ENCODE measurements around the gene RCAN2.

The RCAN2 gene

GRCh38 chr6:46454691-46455090 is 36.6 kb downstream of the RCAN2 start:
- TF ChIP-seq, protein P1, sequence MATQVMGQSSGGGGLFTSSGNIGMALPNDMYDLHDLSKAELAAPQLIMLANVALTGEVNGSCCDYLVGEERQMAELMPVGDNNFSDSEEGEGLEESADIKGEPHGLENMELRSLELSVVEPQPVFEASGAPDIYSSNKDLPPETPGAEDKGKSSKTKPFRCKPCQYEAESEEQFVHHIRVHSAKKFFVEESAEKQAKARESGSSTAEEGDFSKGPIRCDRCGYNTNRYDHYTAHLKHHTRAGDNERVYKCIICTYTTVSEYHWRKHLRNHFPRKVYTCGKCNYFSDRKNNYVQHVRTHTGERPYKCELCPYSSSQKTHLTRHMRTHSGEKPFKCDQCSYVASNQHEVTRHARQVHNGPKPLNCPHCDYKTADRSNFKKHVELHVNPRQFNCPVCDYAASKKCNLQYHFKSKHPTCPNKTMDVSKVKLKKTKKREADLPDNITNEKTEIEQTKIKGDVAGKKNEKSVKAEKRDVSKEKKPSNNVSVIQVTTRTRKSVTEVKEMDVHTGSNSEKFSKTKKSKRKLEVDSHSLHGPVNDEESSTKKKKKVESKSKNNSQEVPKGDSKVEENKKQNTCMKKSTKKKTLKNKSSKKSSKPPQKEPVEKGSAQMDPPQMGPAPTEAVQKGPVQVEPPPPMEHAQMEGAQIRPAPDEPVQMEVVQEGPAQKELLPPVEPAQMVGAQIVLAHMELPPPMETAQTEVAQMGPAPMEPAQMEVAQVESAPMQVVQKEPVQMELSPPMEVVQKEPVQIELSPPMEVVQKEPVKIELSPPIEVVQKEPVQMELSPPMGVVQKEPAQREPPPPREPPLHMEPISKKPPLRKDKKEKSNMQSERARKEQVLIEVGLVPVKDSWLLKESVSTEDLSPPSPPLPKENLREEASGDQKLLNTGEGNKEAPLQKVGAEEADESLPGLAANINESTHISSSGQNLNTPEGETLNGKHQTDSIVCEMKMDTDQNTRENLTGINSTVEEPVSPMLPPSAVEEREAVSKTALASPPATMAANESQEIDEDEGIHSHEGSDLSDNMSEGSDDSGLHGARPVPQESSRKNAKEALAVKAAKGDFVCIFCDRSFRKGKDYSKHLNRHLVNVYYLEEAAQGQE (IDR thresholded peaks at IDR 0.05; ENCODE audit: insufficient read depth in 1 of 2, low read depth in 2 of 2, low read length in 2 of 2): no peak
- TF ChIP-seq FOXP2 (optimal IDR thresholded peaks at IDR 0.05; ENCODE audit: borderline replicate concordance, extremely low read depth, extremely low read length, insufficient read depth): no peak
- TF ChIP-seq POLR2AphosphoS5 (IDR thresholded peaks at IDR 0.05; ENCODE audit: low read depth, low read length): no peak
- no peak for TF ChIP-seq SIN3A (IDR thresholded peaks at IDR 0.05; ENCODE audit: borderline replicate concordance, insufficient read depth, low read length)
- TF ChIP-seq TAF1 (IDR thresholded peaks at IDR 0.05; ENCODE audit: borderline replicate concordance, insufficient read depth, low read length): no peak

GRCh38 chr6:46453741-46454316 is 37.4 kb downstream of the RCAN2 start:
- TF ChIP-seq POLR2AphosphoS5 (IDR thresholded peaks at IDR 0.05; ENCODE audit: low read depth, low read length): no peak
- TF ChIP-seq SIN3A (IDR thresholded peaks at IDR 0.05; ENCODE audit: borderline replicate concordance, insufficient read depth, low read length): no peak
- TF ChIP-seq, protein P1 (IDR thresholded peaks at IDR 0.05; ENCODE audit: insufficient read depth in 1 of 2, low read depth in 2 of 2, low read length in 2 of 2): no peak
- TF ChIP-seq FOXP2 (optimal IDR thresholded peaks at IDR 0.05; ENCODE audit: borderline replicate concordance, extremely low read depth, extremely low read length, insufficient read depth): no peak
- no peak for TF ChIP-seq TAF1 (IDR thresholded peaks at IDR 0.05; ENCODE audit: borderline replicate concordance, insufficient read depth, low read length)

DNA sequence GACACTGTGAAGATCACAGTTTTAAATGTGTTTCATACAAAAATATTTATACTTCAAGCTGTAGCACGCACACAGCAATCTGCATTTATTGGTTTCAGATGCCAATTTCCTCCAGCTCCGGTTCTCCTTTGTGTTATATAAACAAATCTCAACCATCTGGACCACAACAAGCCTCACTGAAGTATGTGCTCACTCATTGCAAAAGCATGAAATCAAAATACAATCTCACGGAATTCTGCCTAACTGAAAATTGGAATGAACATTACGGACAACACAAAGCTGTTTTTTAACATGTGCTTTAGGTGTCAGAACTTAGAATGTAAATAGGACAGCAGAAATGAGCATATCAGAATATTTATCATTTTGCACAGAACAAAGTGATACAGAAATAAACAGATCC is 38.0 kb downstream of the RCAN2 start:
- TF ChIP-seq SIN3A (IDR thresholded peaks at IDR 0.05; ENCODE audit: borderline replicate concordance, insufficient read depth, low read length) (no peak), FOXP2 (optimal IDR thresholded peaks at IDR 0.05; ENCODE audit: borderline replicate concordance, extremely low read depth, extremely low read length, insufficient read depth) (no peak), TAF1 (IDR thresholded peaks at IDR 0.05; ENCODE audit: borderline replicate concordance, insufficient read depth, low read length) (no peak), POLR2AphosphoS5 (IDR thresholded peaks at IDR 0.05; ENCODE audit: low read depth, low read length) (no peak)
- TF ChIP-seq, protein P1 (IDR thresholded peaks at IDR 0.05; ENCODE audit: insufficient read depth in 1 of 2, low read depth in 2 of 2, low read length in 2 of 2): no peak

DNA sequence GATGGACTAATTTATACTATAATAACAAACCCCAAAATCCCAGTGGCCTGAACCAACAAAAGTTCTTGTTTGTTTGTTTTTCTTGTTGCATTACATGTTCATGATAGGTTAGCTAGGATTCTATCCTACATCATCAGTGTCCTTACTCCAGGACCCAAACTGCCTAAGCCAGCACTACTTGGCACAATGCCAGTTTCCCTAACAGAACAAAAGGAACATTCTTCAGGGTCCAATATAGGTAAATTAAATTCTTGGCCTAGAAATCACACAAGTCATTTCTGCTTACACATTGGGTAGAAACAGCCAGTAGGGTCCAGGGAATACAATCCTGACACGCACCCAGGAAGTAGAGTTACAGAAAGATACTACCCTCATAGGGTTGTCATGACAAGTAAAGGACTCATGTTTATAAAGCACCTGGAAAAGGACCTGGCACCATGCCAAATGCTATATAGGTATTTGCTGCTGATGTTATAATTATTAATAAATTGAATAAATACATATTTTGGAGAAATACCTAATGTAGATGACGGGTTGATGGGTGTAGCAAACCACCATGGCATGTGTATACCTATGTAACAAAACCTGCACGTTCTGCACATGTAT is 38.8 kb downstream of the RCAN2 start:
- no peak for TF ChIP-seq POLR2AphosphoS5 (IDR thresholded peaks at IDR 0.05; ENCODE audit: low read depth, low read length)
- TF ChIP-seq, protein P1 (IDR thresholded peaks at IDR 0.05; ENCODE audit: insufficient read depth in 1 of 2, low read depth in 2 of 2, low read length in 2 of 2): no peak
- TF ChIP-seq FOXP2 (optimal IDR thresholded peaks at IDR 0.05; ENCODE audit: borderline replicate concordance, extremely low read depth, extremely low read length, insufficient read depth): no peak
- TF ChIP-seq SIN3A (IDR thresholded peaks at IDR 0.05; ENCODE audit: borderline replicate concordance, insufficient read depth, low read length): no peak
- no peak for TF ChIP-seq TAF1 (IDR thresholded peaks at IDR 0.05; ENCODE audit: borderline replicate concordance, insufficient read depth, low read length)

All from PFSK-1 (cell line).